ENCODE results near the gene FAM78A.

FAM78A gene

DNA sequence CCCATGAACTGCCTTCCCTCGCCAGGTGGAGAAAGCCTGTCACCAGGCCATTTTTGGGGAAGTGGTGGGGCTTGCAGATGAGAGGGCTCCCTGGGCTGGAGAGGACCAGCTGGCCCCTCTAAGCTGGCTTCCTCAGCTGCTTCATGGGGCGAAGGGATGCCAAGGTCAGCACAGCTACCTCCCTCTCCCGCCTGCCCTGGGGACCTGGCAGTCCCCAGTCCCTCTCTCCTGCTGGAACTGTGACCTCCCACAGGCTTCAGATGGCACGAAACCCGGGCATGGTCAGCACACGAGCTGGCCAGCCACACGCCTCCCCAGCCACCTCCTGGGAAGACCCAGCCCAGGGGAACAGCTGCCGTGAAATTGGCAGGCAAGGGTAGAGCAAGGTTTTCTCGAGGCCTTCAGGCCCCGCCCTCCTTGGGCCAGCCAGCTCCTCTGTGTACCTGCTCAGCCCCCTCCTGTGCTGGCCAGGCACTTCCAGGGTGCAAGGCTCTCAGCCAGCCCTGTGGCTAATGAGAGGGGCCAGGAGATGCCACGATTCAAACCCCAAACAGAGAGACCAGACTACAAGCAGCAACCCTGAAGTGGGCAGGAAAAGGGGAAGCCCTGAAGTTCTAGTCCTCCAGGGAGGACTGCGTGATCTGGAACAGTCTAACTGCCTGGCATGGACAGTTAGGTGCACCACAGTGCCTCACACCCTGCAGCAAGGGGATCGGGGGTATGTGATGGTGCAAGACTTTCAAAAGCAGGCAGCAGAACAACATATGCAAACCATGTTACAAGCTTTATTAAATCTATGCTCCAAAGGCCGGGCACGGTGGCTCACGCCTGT is 26.1 kb upstream of the FAM78A start:
- DNase-seq, result no peak

DNA sequence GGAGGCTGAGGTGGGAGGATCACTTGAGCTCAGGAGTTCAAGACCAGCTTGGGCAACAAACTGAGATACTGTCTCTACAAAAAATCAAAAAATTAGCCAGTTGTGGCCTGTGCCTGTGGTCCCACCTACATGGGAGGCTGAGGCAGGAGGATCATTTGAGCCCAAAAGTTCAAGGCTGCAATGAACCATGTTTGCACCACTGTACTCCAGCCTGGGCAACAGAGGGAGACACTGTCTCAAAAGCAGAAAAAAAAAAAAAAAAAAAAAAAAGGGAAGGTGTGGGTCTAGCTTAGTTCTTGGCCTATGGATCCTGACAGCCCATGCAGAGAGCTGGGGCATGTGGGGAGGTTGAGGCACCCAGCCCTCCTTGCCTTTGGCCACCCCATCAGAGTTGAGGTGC is 24.1 kb upstream of the FAM78A start:
- DNase-seq, result no peak

DNA sequence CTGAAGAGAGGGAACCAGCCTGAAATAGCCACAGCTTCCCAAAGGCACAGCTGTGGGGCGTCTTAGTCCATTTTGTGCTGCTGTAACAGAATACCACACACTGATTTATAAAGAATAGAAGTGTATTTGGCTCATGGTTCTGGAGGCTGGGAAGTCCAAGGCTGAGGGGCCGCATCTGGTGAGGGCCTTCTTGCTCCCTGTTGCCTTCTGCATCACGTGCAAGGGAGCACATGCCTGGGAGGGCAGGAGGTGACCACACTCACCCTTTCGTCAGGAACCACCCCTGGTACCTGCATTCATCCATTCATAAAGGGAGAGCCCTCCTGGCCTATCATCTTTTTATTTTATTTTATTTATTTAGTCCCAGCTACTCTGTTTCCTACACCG is 23.6 kb upstream of the FAM78A start:
- DNase-seq, result no peak

GRCh38 chr9:131299346-131299960 is 23.1 kb upstream of the FAM78A start:
- DNase-seq, result no peak

DNA sequence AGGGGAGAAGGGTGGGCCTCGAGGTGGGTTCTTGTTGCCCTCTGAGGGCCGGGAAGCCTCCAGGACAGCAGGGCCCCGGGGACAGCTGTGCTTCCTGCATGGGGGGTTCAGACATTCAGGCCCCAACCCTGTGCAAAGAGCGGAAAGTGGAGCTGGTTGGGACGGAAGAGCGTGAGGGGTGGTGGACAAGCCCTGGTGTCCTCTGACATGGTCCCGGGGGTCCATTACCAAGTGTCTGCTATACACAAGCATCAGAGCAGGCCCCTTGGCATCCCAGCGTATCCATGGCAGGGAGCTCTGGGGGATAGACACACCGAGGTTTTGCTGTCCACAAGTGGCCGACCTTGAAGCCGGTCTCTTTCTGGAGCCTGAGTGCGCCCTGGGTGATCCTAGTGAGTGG is 22.5 kb upstream of the FAM78A start:
- DNase-seq, result no peak

DNA sequence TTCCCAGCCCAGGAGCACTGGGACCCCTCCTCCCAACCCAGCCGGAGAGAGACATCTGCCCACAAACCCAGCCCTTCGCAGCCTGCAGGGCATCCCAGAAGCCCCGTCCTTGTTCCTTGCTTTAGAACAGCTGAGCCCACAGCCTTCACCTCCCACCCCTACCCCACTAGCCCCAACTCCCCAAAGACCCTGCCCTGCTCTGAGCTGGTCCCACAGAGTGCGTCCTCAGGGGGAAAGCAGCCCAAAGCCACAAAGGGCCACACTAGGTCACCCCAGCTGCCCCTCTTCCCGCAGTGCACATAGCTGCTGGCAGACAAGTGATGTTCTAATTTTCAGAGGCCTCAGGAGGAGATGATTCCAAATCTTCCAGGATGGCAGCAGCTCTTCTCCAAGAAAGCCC is 22.0 kb upstream of the FAM78A start:
- no peak for DNase-seq

DNA sequence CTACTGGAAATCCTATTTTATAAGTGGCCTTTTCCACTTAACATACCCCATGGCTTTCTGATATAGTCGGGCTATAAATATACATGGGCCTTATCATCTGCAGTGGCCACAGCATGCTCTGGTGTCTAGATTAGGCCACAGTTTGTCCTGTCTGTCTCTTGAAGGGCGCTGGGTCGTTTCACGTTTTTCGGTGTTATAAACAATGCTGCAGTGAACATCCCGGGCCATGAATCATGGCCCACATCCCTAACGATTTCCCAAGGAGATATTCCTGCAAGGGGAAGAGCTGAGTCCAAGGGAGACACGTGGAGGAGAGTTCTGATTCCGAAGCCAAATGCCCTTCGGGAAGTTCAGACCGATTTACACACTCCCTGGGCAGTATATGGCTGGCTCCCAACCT is 21.6 kb upstream of the FAM78A start:
- no peak for DNase-seq

DNA sequence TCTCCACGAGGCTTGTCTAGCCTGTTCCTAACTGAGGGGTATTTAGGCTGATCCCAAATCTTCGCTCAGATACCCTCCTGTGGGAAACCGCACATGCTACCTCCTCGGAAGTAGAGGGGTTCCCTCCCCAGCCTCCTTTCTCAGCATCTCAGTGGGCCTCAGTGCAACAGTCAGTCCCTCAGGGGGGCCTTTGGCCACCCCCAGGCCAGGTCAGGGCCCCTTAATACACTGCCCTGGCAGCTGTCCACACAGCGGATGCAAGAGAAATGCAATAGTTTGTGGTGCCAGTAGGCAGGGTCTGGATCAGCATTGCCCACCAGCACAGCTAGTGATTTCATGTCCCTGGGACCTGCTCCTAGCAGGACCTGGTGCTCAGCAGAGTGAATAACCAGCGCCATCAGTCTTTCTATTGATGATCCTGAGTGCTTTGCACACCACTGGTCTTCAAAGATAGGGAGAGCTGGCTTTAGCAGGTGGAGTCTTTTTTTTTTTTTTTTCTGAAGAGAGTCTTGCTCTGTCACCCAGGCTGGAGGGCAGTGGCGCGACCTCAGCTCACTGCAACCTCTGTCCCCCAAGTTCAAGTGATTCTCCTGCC is 20.7 kb upstream of the FAM78A start:
- DNase-seq, result no peak

GRCh38 chr9:131296460-131296859 is 20.1 kb upstream of the FAM78A start:
- no peak for DNase-seq

DNA sequence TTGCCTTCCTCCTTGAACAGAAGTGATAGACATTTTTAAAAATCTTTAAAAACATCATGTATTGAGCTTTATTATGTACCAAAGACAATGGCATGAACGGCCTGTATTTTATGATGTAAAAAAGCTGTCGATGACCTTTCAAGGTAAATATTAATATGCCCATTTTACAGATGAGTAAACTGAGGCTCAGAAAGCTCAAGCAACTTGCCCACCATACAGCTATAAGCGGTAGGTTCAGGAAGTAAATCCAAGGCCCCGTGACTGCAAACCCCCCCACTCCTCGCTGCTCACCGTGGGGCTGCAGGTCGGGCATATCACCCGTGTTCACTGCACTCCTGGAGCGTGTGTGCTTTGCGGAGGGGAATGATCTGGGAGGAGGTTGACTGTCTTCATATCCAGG is 16.6 kb upstream of the FAM78A start:
- DNase-seq, result no peak

- DNase-seq, result no peak
These were observed 15.5 kb upstream of the FAM78A start for GRCh38 chr9:131291795-131292315.

- DNase-seq, result no peak
These were observed 14.6 kb upstream of the FAM78A start for GRCh38 chr9:131290767-131291370.

- DNase-seq, result no peak
These were observed 13.9 kb upstream of the FAM78A start for GRCh38 chr9:131290036-131290766.

GRCh38 chr9:131289301-131290035 is 13.2 kb upstream of the FAM78A start, which contains the start of gene PLPP7:
TSS of gene PLPP7 (plus strand) at chr9:131289723. CDS start at chr9:131289998, 275 bp downstream.
- no peak for DNase-seq

- no peak for DNase-seq
These were observed 11.9 kb upstream of the FAM78A start for GRCh38 chr9:131288217-131288616.

- DNase-seq, result no peak
These were observed 11.0 kb upstream of the FAM78A start for GRCh38 chr9:131287359-131287758.

- no peak for DNase-seq
These were observed 8.5 kb upstream of the FAM78A start for GRCh38 chr9:131284856-131285255.

DNA sequence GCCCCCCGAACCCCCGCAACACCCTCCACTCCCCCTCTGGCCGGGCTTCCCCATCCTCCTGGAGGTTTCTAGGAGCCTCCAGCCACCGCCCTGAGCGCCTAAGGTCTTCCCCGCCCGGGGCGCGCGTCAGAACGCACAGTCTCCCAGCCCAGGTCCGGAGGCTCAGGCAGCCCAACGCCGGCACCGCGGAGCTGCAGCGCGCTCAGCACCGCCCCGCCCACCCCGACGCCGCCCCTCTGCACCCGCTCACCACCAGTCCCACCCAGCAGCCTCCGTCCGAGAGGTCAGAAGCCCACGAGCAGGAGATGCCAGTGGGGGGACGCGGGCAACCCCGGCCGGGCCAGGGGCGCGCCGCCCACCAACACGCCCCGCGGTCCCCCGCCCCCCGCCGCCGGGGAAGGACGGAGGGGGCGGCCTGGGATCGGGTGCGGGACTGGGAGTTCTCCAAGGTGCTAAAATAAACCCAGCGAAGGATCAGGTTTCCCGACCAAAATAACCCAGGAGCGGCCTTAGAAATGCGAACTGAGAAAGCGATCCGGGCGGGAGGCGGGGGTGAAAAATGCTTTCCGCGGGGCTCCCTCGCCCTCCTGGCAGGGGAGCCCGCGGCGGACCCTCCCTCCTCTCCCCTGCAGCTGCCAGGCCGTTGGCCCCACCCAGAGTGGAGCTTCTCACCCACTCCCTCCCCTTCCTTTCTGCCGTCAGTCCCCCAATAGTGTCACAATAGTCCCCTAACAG is 6.5 kb upstream of the FAM78A start:
- DNase-seq, result no peak

DNA sequence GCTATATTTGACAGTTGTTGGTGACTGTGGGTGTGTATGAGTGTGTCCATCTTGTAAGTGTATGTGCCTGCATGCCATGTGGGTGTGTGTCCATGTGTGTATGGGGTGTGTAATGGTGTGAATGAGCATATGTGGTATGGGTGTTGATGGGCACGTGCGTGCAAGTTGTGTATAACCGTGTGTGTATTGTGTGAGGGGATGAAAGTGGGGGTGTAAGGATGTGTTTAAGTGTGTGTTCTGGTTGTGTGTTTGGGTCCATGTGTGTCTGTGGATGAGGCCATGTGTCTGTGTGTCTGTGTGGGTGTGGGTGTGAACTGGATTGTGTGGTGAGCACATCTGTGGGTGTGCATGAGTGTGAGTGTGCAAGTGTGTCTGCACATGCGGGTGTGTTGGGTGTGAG is 5.9 kb upstream of the FAM78A start:
- DNase-seq, result no peak

GRCh38 chr9:131281119-131281965 is 5.0 kb upstream of the FAM78A start:
- no peak for DNase-seq

All from NCI-H1048 (cell line).